SK-N-SH (cell line): ENCODE data around the gene TNFRSF11A. TPM values are rescaled to one million over a fixed set of nuclear protein-coding genes. Genes with fewer than 3 reads are reported as not detected.

Experiments
- CTCF ChIA-PET: fragments of 300-600, 350-600 bp; formaldehyde crosslinking; extraction: SDS; loops from one replicate; lab custom pipeline; 2021; lab: Yijun Ruan, JAX
- POLR2A ChIA-PET: fragments of 350-600 bp; sonication (Branson Sonifier 250); formaldehyde crosslinking; extraction: SDS; loops from one replicate; lab custom pipeline; 2020; ENCODE audit warnings: antibody characterized with exemption, inconsistent platforms; lab: Yijun Ruan, JAX
- DNase-seq: peaks from one replicate; pipeline ENCODE4 v3.0.0; 2012
- H2AFZ ChIP-seq: fragments of 200-600 bp; sonication (generic); 2 replicates; pipeline ENCODE4 v1.8.1; 2016; ENCODE audit warnings: antibody characterized with exemption, mild to moderate bottlenecking, low read depth
- H3F3A ChIP-seq: fragments of 200-600 bp; sonication (generic); replicated peaks from 2 replicates; pipeline ENCODE3; 2016; ENCODE audit warnings: antibody characterized with exemption, mild to moderate bottlenecking; ENCODE audit not compliant: insufficient read depth
- H3K27ac ChIP-seq, 2 experiments: fragments of 200-500 bp in 1 of 2; fragments of 200-600 bp in 1 of 2; sonication (Bioruptor generic) in 1 of 2; sonication (generic), shearing (Covaris generic) in 1 of 2; 2 replicates each; pipeline versions ENCODE4 v1.5.1 to v1.6.1; 2014 to 2016; ENCODE audit warnings: low read depth in 2 of 2, inconsistent platforms in 1 of 2, low read length in 1 of 2, mild to moderate bottlenecking in 1 of 2, mixed read lengths in 1 of 2
- H3K27me3 ChIP-seq: fragments of 200-600 bp; sonication (generic), shearing (Covaris generic); 2 replicates; pipeline ENCODE4 v1.6.1; 2016; ENCODE audit warnings: mixed run types; ENCODE audit not compliant: insufficient read depth
- H3K36me3 ChIP-seq, 2 experiments: fragments of 200-500 bp in 1 of 2; fragments of 200-600 bp in 1 of 2; sonication (Bioruptor generic) in 1 of 2; sonication (generic) in 1 of 2; replicated peaks in 1 of 2; 2 replicates each; pipeline versions ENCODE3 to v1.5.1; 2014 to 2016; ENCODE audit warnings: low read length in 1 of 2, mild to moderate bottlenecking in 1 of 2; ENCODE audit not compliant: insufficient read depth in 2 of 2, control insufficient read depth in 1 of 2
- H3K4me1 ChIP-seq, 2 experiments: fragments of 200-500 bp in 1 of 2; fragments of 200-600 bp in 1 of 2; sonication (Bioruptor generic) in 1 of 2; sonication (generic), shearing (Covaris generic) in 1 of 2; 2 replicates each; pipeline versions ENCODE4 v1.5.1 to v1.6.1; 2014 to 2016; ENCODE audit warnings: low read depth in 1 of 2, low read length in 1 of 2, mixed run types in 1 of 2; ENCODE audit not compliant: insufficient read depth in 2 of 2, control insufficient read depth in 1 of 2
- H3K4me2 ChIP-seq: fragments of 200-600 bp; sonication (generic), shearing (Covaris generic); 2 replicates; pipeline ENCODE4 v1.6.1; 2017; ENCODE audit warnings: mixed run types
- H3K4me3 ChIP-seq, 2 experiments: fragments of 200-500 bp in 1 of 2; fragments of 200-600 bp in 1 of 2; sonication (Bioruptor generic) in 1 of 2; sonication (generic), shearing (Covaris generic) in 1 of 2; 2 replicates each; pipeline versions ENCODE4 v1.5.1 to v1.8.1; 2014 to 2016; ENCODE audit warnings: low read depth in 2 of 2, inconsistent platforms in 1 of 2, low read length in 1 of 2, mild to moderate bottlenecking in 1 of 2, mixed read lengths in 1 of 2, moderate library complexity in 1 of 2
- H3K79me2 ChIP-seq: fragments of 200-600 bp; sonication (generic); 2 replicates; pipeline ENCODE4 v1.8.1; 2017; ENCODE audit warnings: mild to moderate bottlenecking; ENCODE audit not compliant: insufficient read depth
- H3K9ac ChIP-seq: fragments of 200-600 bp; sonication (generic); 2 replicates; pipeline ENCODE4 v1.6.1; 2017; ENCODE audit warnings: mixed run types
- H3K9me2 ChIP-seq: fragments of 200-600 bp; sonication (generic); 2 replicates; pipeline ENCODE4 v1.6.1; 2017; ENCODE audit warnings: mixed run types
- H3K9me3 ChIP-seq: fragments of 200-600 bp; sonication (generic); 2 replicates; pipeline ENCODE4 v1.6.1; 2017; ENCODE audit warnings: mixed run types, mild to moderate bottlenecking, moderate library complexity
- H4K20me1 ChIP-seq: fragments of 200-600 bp; sonication (generic); 2 replicates; pipeline ENCODE4 v1.6.1; 2017; ENCODE audit warnings: mild to moderate bottlenecking, mixed run types; ENCODE audit not compliant: insufficient read depth
- CTCF ChIP-seq: fragments of 200-600 bp; sonication (generic); IDR thresholded peaks from 2 replicates; pipeline ENCODE4 v1.6.1; 2017; ENCODE audit warnings: antibody characterized with exemption, mild to moderate bottlenecking, moderate library complexity
- ELF1 ChIP-seq: IDR thresholded peaks from 2 replicates; pipeline ENCODE4 v1.4.0; 2012
- EZH2phosphoT487 ChIP-seq: fragments of 200-600 bp; sonication (generic); IDR thresholded peaks from 2 replicates; pipeline ENCODE4 v1.6.1; 2017; ENCODE audit warnings: low read depth, mixed run types, mild to moderate bottlenecking, antibody characterized with exemption, moderate library complexity, borderline replicate concordance
- JUND ChIP-seq: IDR thresholded peaks from 2 replicates; pipeline ENCODE4 v1.4.0; 2012
- NFIC ChIP-seq: IDR thresholded peaks from 2 replicates; pipeline ENCODE4 v1.4.0; 2012; ENCODE audit warnings: borderline replicate concordance
- NRF1 ChIP-seq: IDR thresholded peaks from 2 replicates; pipeline ENCODE4 v1.6.1; 2012; ENCODE audit warnings: low read depth, mild to moderate bottlenecking, low read length
- RAD21 ChIP-seq: IDR thresholded peaks from 2 replicates; pipeline ENCODE4 v1.6.1; 2012; ENCODE audit warnings: mild to moderate bottlenecking, low read length
- REST ChIP-seq: IDR thresholded peaks from 2 replicates; pipeline ENCODE4 v1.6.1; 2012; ENCODE audit warnings: mild to moderate bottlenecking, low read depth, low read length, moderate library complexity
- SIN3A ChIP-seq: IDR thresholded peaks from 2 replicates; pipeline ENCODE4 v1.6.1; 2012; ENCODE audit warnings: low read depth, mild to moderate bottlenecking, low read length, moderate library complexity, borderline replicate concordance
- SMC3 ChIP-seq: IDR thresholded peaks from 2 replicates; pipeline ENCODE4 v1.6.1; 2012; ENCODE audit warnings: low read depth, low read length, improper control_type of control experiment
- USF1 ChIP-seq: IDR thresholded peaks from 2 replicates; pipeline ENCODE4 v1.4.0; 2012; ENCODE audit warnings: low read depth, borderline replicate concordance
- YY1 ChIP-seq: IDR thresholded peaks from 2 replicates; pipeline ENCODE4 v1.4.0; 2012; ENCODE audit warnings: low read depth, mild to moderate bottlenecking
- ZBTB33 ChIP-seq: IDR thresholded peaks from 2 replicates; pipeline ENCODE4 v1.4.0; 2012; ENCODE audit warnings: low read depth, borderline replicate concordance
- WGBS: methylation state at CpG from one replicate; pipeline ENCODE4 v1.1.6; 2017; ENCODE audit warnings: low lambda C conversion rate; 5-methylcytosine and 5-hydroxymethylcytosine counted together
- polyA plus RNA-seq, 3 experiments: library from polyadenylated mRNA; depleted of rRNA; stranded (reverse); fragments of >200 nt; gene quantifications; 2 replicates each; pipeline ENCODE4 v1.2.3, GENCODE V29; 2012

TNFRSF11A gene
- polyA plus RNA-seq, 1 of the 3 experiments (the other 2 are of a cell fraction) = 5.1 TPM

GRCh38 chr18:62277045-62277444 is 48.1 kb upstream of the TNFRSF11A start (continued):
- no peak for TF ChIP-seq SMC3

- Histone ChIP-seq H4K20me1 (no peaks in the 10 kb centered on the region), H3K79me2 (no peaks in the 10 kb centered on the region), H3K4me2 (no peak overlapping the region), H3K9me3 (no peaks in the 10 kb centered on the region), H3K9ac (no peak overlapping the region), H3K27ac (no peak overlapping the region), H3K36me3 (peaks cover 21 to 31% of the 10 kb centered on the region in 2 experiments), H3K9me2 (no peaks in the 10 kb centered on the region), H3K27me3 (no peaks in the 10 kb centered on the region), H3F3A (peaks cover 37% of the 10 kb centered on the region), H2AFZ (no peak overlapping the region), H3K4me1 (peaks cover 0 to 18% of the 10 kb centered on the region in 2 experiments; a peak in 2 of 4 replicates), H3K4me3 (no peak overlapping the region)
- 69% methylated on average over 5 of the region's 5 CpGs for WGBS
- no peak for DNase-seq
- CTCF ChIA-PET = interaction anchor here (0.8 to 1.8 kb wide), 3 partner anchors 16 to 133 kb away, joined by 3 to 9 read pairs (median 3); no protein-coding TSS in a partner anchor
- TF ChIP-seq NRF1 (no peak), SIN3A (no peak), CTCF (no peak), JUND (no peak), NFIC (no peak), RAD21 (no peak), ELF1 (no peak), ZBTB33 (no peak)
- POLR2A ChIA-PET = no interaction called here
Measured at GRCh38 chr18:62279561-62279960, 45.5 kb upstream of the TNFRSF11A start.

- no peak for DNase-seq
- Histone ChIP-seq H3K79me2 (no peaks in the 10 kb centered on the region), H3K4me2 (no peak overlapping the region), H3K27ac (peak overlapping the region in 1 of 2 experiments; percentile 87; a peak in 1 of 4 replicates), H3K9me3 (no peaks in the 10 kb centered on the region), H3F3A (peaks cover 37% of the 10 kb centered on the region), H3K27me3 (no peaks in the 10 kb centered on the region), H3K9me2 (no peaks in the 10 kb centered on the region), H3K4me3 (no peak overlapping the region), H2AFZ (no peak overlapping the region), H3K36me3 (peaks cover 21 to 33% of the 10 kb centered on the region in 2 experiments), H3K4me1 (peaks cover 0 to 18% of the 10 kb centered on the region in 2 experiments; a peak in 2 of 4 replicates), H3K9ac (no peak overlapping the region), H4K20me1 (no peaks in the 10 kb centered on the region)
- ChIA-PET POLR2A (no interaction called here), CTCF (interaction anchor here (1.1 to 1.8 kb wide), 2 partner anchors 31 to 133 kb away, joined by 3 to 9 read pairs; no protein-coding TSS in a partner anchor)
- TF ChIP-seq EZH2phosphoT487 = no peak
- no peak for TF ChIP-seq JUND
- TF ChIP-seq REST = no peak
- no peak for TF ChIP-seq SIN3A
- TF ChIP-seq USF1 = no peak
- TF ChIP-seq RAD21 = no peak
- no peak for TF ChIP-seq YY1
- 84% methylated on average over 6 of the region's 6 CpGs for WGBS
Measured at GRCh38 chr18:62280058-62280457, 45.1 kb upstream of the TNFRSF11A start.
